Panc1 (cell line): ENCODE results near the gene LLGL2. TPM values are rescaled to one million over a fixed set of nuclear protein-coding genes. Genes with fewer than 3 reads are reported as not detected.

Source experiments
- ATAC-seq: fragments of 200-7000 bp; cut with Tn5 transposase; 2 replicates; pipeline ENCODE4 v1.9.1; 2020; ENCODE audit warnings: mild to moderate bottlenecking, moderate library complexity
- BruUV-seq: library from RNA; stranded (reverse); fragments of 400-500 nt; replicated peaks from 2 replicates; lab custom pipeline; 2021; lab: Mats Ljungman, UMichigan
- CTCF ChIA-PET: fragments of 300-600 bp; sonication (Branson Sonifier 250); formaldehyde crosslinking; loops from one replicate; lab custom pipeline; 2022; ENCODE audit warnings: antibody characterized with exemption; lab: Charles Lee
- POLR2A ChIA-PET: fragments of 300-600 bp; sonication (Branson Sonifier 250); formaldehyde crosslinking; loops from one replicate; lab custom pipeline; 2022; ENCODE audit warnings: antibody characterized with exemption; lab: Charles Lee
- DNase-seq: peaks from one replicate; pipeline ENCODE4 v3.0.0-alpha.2; 2010; ENCODE audit warnings: low read depth, low spot score
- H3K27ac ChIP-seq: 2 replicates; pipeline ENCODE4 v1.5.1; 2011; ENCODE audit warnings: mild to moderate bottlenecking, low read length, inconsistent platforms
- H3K27me3 ChIP-seq: fragments of 200-500 bp; sonication (Bioruptor generic); 2 replicates; pipeline ENCODE4 v1.6.0; 2014; ENCODE audit warnings: low read length, inconsistent platforms; ENCODE audit not compliant: control insufficient read depth, insufficient read depth
- H3K36me3 ChIP-seq: fragments of 200-500 bp; sonication (Bioruptor generic); 2 replicates; pipeline ENCODE4 v1.5.1; 2014; ENCODE audit warnings: inconsistent platforms, mild to moderate bottlenecking, low read length, moderate library complexity; ENCODE audit not compliant: control insufficient read depth, insufficient read depth
- H3K4me1 ChIP-seq: 2 replicates; pipeline ENCODE4 v1.5.1; 2011; ENCODE audit warnings: inconsistent platforms, mild to moderate bottlenecking, low read length, moderate library complexity; ENCODE audit not compliant: control insufficient read depth, insufficient read depth
- H3K4me3 ChIP-seq, 2 experiments: 2 replicates each; pipeline ENCODE4 v1.5.1; 2011 to 2012; ENCODE audit warnings: low read depth in 2 of 2, low read length in 2 of 2, mild to moderate bottlenecking in 2 of 2, inconsistent platforms in 1 of 2, moderate library complexity in 1 of 2
- H3K9me3 ChIP-seq: fragments of 200-500 bp; sonication (Bioruptor generic); 2 replicates; pipeline ENCODE4 v1.5.1; 2014; ENCODE audit warnings: low read depth, mild to moderate bottlenecking, inconsistent platforms, low read length, moderate library complexity; ENCODE audit not compliant: control insufficient read depth, insufficient read depth
- CTCF ChIP-seq: fragments of 450-650 bp; IDR thresholded peaks from 2 replicates; pipeline ENCODE4 v1.5.1; 2017; ENCODE audit warnings: mild to moderate bottlenecking
- POLR2AphosphoS5 ChIP-seq: IDR thresholded peaks from 2 replicates; pipeline ENCODE4 v1.6.1; 2012; ENCODE audit warnings: mild to moderate bottlenecking, low read depth, low read length, moderate library complexity
- SIN3A ChIP-seq: IDR thresholded peaks from 2 replicates; pipeline ENCODE4 v1.6.1; 2012; ENCODE audit warnings: low read depth, mild to moderate bottlenecking, low read length, moderate library complexity, borderline replicate concordance; ENCODE audit not compliant: insufficient read depth
- TCF7L2 ChIP-seq: IDR thresholded peaks from 2 replicates; pipeline ENCODE4 v1.6.1; 2011; ENCODE audit warnings: mild to moderate bottlenecking, low read depth, low read length, inconsistent platforms
- in situ Hi-C: cut with HindIII; loops from 2 replicates; pipeline ENCODE4 v1.10.0; 2016; ENCODE audit warnings: low sequenced_read_pairs, low pct_unique_long_range_greater_than_20kb
- intact Hi-C: fragments of 100-400 bp; cut with micrococcal nuclease; formaldehyde crosslinking; loops from one replicate; pipeline ENCODE4 v1.10.0; 2022; ENCODE audit not compliant: unreplicated experiment
- total RNA-seq: library from RNA; stranded (reverse); gene quantifications from one replicate; pipeline ENCODE4 v1.2.1, GENCODE V29; 2021; ENCODE audit not compliant: unreplicated experiment
- TF ChIP-seq, protein P1 (sequence below), 2 experiments: IDR thresholded peaks; 2 replicates each; pipeline ENCODE4 v1.6.1; 2011 to 2012; ENCODE audit warnings: low read depth in 2 of 2, control low read depth in 1 of 2, low read length in 1 of 2, mild to moderate bottlenecking in 1 of 2, moderate library complexity in 1 of 2; ENCODE audit not compliant: insufficient read depth in 1 of 2

Gene LLGL2
- total RNA-seq, 1 experiment from 2014 or later: 201 TPM

- no peak for DNase-seq
- TF ChIP-seq TCF7L2 (no peak), CTCF (no peak), POLR2AphosphoS5 (no peak), SIN3A (no peak)
- TF ChIP-seq, protein P1, sequence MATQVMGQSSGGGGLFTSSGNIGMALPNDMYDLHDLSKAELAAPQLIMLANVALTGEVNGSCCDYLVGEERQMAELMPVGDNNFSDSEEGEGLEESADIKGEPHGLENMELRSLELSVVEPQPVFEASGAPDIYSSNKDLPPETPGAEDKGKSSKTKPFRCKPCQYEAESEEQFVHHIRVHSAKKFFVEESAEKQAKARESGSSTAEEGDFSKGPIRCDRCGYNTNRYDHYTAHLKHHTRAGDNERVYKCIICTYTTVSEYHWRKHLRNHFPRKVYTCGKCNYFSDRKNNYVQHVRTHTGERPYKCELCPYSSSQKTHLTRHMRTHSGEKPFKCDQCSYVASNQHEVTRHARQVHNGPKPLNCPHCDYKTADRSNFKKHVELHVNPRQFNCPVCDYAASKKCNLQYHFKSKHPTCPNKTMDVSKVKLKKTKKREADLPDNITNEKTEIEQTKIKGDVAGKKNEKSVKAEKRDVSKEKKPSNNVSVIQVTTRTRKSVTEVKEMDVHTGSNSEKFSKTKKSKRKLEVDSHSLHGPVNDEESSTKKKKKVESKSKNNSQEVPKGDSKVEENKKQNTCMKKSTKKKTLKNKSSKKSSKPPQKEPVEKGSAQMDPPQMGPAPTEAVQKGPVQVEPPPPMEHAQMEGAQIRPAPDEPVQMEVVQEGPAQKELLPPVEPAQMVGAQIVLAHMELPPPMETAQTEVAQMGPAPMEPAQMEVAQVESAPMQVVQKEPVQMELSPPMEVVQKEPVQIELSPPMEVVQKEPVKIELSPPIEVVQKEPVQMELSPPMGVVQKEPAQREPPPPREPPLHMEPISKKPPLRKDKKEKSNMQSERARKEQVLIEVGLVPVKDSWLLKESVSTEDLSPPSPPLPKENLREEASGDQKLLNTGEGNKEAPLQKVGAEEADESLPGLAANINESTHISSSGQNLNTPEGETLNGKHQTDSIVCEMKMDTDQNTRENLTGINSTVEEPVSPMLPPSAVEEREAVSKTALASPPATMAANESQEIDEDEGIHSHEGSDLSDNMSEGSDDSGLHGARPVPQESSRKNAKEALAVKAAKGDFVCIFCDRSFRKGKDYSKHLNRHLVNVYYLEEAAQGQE (IDR thresholded peaks at IDR 0.05; ENCODE audit: insufficient read depth in 1 of 2, low read depth in 2 of 2, low read length in 1 of 2): no peak
- Histone ChIP-seq H3K27me3 (no peaks in the 10 kb centered on the region), H3K4me3 (no peak overlapping the region), H3K4me1 (peaks cover 72% of the 10 kb centered on the region), H3K9me3 (no peaks in the 10 kb centered on the region), H3K36me3 (no peaks in the 10 kb centered on the region), H3K27ac (peak overlapping the region; percentile 82)
- POLR2A ChIA-PET: no interaction called here
- no peak for ATAC-seq
- intact Hi-C loops (no loop called here), in situ Hi-C loops (no loop called here)
- BruUV-seq: no TSS peak
- CTCF ChIA-PET: no interaction called here
Observed at GRCh38 chr17:75558666-75559530, 33.4 kb downstream of the LLGL2 start.

- H3K27ac ChIP-seq: peak overlapping the region; percentile 78
- ATAC-seq (peak; percentile 12; the same call in 1 of the 2 replicates), DNase-seq (no peak)
- no peaks in the 10 kb centered on the region for H3K9me3 ChIP-seq
- ChIA-PET POLR2A (no interaction called here), CTCF (no interaction called here)
- TF ChIP-seq CTCF: no peak
- no peak for TF ChIP-seq TCF7L2
- TF ChIP-seq SIN3A: no peak
- TF ChIP-seq, protein P1 (IDR thresholded peaks at IDR 0.05; ENCODE audit: insufficient read depth in 1 of 2, low read depth in 2 of 2, low read length in 1 of 2): no peak
- no peak for TF ChIP-seq POLR2AphosphoS5
- H3K27me3 ChIP-seq: no peaks in the 10 kb centered on the region
- no TSS peak for BruUV-seq
- H3K4me1 ChIP-seq: peaks cover 83% of the 10 kb centered on the region
- in situ Hi-C loops (no loop called here), intact Hi-C loops (no loop called here)
- H3K36me3 ChIP-seq: no peaks in the 10 kb centered on the region
- H3K4me3 ChIP-seq: no peak overlapping the region
Observed at GRCh38 chr17:75559958-75560533, 34.5 kb downstream of the LLGL2 start.
